ENCODE data around the gene TK2. TPM values are rescaled to one million over a fixed set of nuclear protein-coding genes. Genes with fewer than 3 reads are reported as not detected.

TK2 gene
- total and polyA plus RNA-seq, 11 donors = 9.4 to 29.4 (median 17.3) TPM

- WGBS, 4 donors = 93 to 97% (median 96%) methylated on average over 5 of the region's 5 CpGs
- H3K27ac ChIP-seq = peak overlapping the region in 3 of 12 donors; percentile 97 to 99 (median 97)
These were observed 2.6 kb downstream of the TK2 start for GRCh38 chr16:66547101-66547989.

DNA sequence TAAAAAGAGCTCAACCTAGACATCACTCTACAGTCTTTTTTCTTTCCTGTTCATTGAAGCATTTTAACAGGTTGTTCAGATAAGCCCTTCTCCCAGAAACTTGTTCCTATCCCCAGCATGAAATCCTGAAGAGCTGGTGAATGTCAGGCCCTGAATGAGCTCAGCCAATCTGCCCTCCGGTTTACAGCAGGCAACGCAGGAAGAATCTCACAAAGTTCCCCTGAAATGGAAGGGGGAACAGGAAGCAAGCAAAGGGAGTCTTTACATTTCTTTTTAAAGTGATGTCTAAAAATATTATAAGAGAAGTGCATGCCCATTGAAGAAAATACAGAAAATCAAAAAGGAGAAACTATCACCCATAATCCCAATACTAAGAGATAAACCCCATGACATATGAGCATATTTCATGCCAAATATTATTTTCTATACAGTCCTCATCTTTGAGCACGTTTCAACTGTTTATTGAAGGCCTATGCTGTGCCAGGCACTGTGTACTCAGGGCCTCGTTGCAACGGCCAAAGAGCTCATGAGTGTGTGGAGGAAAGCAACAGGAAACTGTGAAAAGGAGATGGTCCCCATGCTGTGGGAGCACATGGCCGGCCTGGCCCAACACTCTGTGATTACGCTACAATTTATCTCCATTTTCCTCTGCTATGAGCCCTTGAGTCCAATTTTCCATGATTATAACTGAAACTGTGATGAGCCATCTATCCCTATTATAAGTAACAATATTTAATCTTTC lies 5.7 kb downstream of the TK2 start:
- WGBS, 4 donors = 75 to 80% (median 77%) methylated on average over 7 of the region's 7 CpGs
- intact Hi-C loops (cut with DNase I) = no loop called here
- H3K4me3 ChIP-seq = no peak overlapping the region
- no peaks in the 10 kb centered on the region for H3K27me3 ChIP-seq
- H3K36me3 ChIP-seq = peaks cover 0 to 69% (median 42%) of the 10 kb centered on the region in 9 donors
- DNase-seq (no peak), ATAC-seq (no peak)
- peaks cover 0 to 38% (median 14%) of the 10 kb centered on the region in 12 donors for H3K4me1 ChIP-seq
- TF ChIP-seq POLR2A (IDR thresholded peaks at IDR 0.05) = no peak
- TF ChIP-seq, protein P1, sequence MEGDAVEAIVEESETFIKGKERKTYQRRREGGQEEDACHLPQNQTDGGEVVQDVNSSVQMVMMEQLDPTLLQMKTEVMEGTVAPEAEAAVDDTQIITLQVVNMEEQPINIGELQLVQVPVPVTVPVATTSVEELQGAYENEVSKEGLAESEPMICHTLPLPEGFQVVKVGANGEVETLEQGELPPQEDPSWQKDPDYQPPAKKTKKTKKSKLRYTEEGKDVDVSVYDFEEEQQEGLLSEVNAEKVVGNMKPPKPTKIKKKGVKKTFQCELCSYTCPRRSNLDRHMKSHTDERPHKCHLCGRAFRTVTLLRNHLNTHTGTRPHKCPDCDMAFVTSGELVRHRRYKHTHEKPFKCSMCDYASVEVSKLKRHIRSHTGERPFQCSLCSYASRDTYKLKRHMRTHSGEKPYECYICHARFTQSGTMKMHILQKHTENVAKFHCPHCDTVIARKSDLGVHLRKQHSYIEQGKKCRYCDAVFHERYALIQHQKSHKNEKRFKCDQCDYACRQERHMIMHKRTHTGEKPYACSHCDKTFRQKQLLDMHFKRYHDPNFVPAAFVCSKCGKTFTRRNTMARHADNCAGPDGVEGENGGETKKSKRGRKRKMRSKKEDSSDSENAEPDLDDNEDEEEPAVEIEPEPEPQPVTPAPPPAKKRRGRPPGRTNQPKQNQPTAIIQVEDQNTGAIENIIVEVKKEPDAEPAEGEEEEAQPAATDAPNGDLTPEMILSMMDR (IDR thresholded peaks at IDR 0.05) = no peak
- H3K27ac ChIP-seq = peak overlapping the region in 1 of 12 donors; percentile 79
- no peaks in the 10 kb centered on the region for H3K9me3 ChIP-seq

More at GRCh38 chr16:66547101-66547989, 2.6 kb downstream of the TK2 start:
- Histone ChIP-seq H3K27me3 (no peaks in the 10 kb centered on the region), H3K36me3 (peaks cover 0 to 43% (median 24%) of the 10 kb centered on the region in 9 donors), H3K4me3 (no peak overlapping the region), H3K9me3 (no peaks in the 10 kb centered on the region), H3K4me1 (peaks cover 0 to 64% (median 33%) of the 10 kb centered on the region in 12 donors)
- intact Hi-C loops (cut with DNase I) = no loop called here
- ATAC-seq (no peak), DNase-seq (no peak)
- TF ChIP-seq, protein P1 (IDR thresholded peaks at IDR 0.05) = no peak
- TF ChIP-seq POLR2A (IDR thresholded peaks at IDR 0.05) = no peak

DNA sequence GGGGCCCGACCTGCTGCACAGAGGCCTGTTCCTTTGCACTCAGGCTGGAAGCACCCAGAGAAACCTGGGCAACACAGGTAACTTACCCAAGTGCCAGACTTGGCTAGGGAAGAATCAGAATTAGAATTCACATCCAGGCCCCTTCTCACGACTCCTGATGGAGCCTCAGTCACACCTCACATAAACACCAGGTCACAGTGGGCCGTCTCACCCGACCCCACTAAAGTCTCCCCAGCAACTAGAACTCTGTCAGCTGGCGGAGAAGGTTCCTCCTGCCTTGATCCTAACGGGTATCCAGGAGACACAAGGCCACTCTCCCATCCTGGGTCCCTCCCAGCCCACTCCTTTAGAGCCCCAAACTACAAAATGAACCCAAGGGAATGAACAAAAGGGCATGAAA lies 6.4 kb downstream of the TK2 start:
- no peak overlapping the region for H3K4me3 ChIP-seq
- WGBS, 4 donors = 83 to 89% (median 87%) methylated on average over 5 to 6 of the region's 6 CpGs
- no peaks in the 10 kb centered on the region for H3K9me3 ChIP-seq
- H3K27ac ChIP-seq = peak overlapping the region in 2 of 12 donors; percentile 2 to 79
- intact Hi-C loops (cut with DNase I) = no loop called here
- H3K4me1 ChIP-seq = peaks cover 0 to 32% (median 7%) of the 10 kb centered on the region in 12 donors
- ATAC-seq (no peak), DNase-seq (no peak)
- no peaks in the 10 kb centered on the region for H3K27me3 ChIP-seq
- TF ChIP-seq POLR2A (IDR thresholded peaks at IDR 0.05) = no peak
- TF ChIP-seq, protein P1 (IDR thresholded peaks at IDR 0.05) = no peak
- H3K36me3 ChIP-seq = peaks cover 0 to 74% (median 42%) of the 10 kb centered on the region in 9 donors

DNA sequence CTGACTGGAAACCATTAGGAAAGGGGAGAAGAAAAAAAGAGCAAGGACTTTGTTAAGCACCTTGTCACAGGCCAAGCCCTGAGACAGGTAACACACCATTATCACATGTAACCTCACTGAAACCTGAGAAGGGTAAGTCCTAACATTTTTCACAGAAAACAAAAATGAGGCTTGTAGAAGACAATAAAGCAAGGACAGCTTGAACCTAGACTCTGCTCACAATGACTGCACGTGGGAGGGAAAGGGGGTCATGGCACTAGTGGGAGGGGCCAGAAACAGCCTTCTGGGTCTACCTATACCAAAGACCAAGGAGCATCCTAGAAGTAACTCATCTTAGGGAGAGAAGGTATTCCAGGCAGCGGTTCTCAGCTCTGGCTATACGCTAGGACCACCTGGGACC lies 7.5 kb downstream of the TK2 start:
- WGBS, 4 donors = 81 to 93% (median 89%) methylated on average over 3 of the region's 3 CpGs

More for the DNA sequence above, 7.5 kb downstream of the TK2 start:
- ATAC-seq (no peak), DNase-seq (no peak)
- Histone ChIP-seq H3K9me3 (no peaks in the 10 kb centered on the region), H3K4me3 (no peak overlapping the region), H3K27me3 (no peaks in the 10 kb centered on the region), H3K36me3 (peaks cover 0 to 86% (median 46%) of the 10 kb centered on the region in 9 donors), H3K4me1 (peaks cover 0 to 23% (median 0%) of the 10 kb centered on the region in 12 donors), H3K27ac (no peak overlapping the region)
- intact Hi-C loops (cut with DNase I) = no loop called here
- TF ChIP-seq, protein P1 (IDR thresholded peaks at IDR 0.05) = no peak
- TF ChIP-seq POLR2A (IDR thresholded peaks at IDR 0.05) = no peak

Data from heart left ventricle (tissue), 16 donors.